RWPE2 (cell line): ENCODE measurements around the gene TLNRD1.

Experiments
- ATAC-seq: fragments of 200-7000 bp; cut with Tn5 transposase; 3 replicates; pipeline ENCODE4 v1.9.1; 2021; ENCODE audit warnings: low read depth
- DNase-seq: peaks from one replicate; pipeline ENCODE4 v3.0.0-alpha.2; 2020; ENCODE audit warnings: low spot score
- H3K27ac ChIP-seq: fragments of 450-650 bp; 2 replicates; pipeline ENCODE4 v1.5.1; 2017; ENCODE audit warnings: mild to moderate bottlenecking; ENCODE audit not compliant: poor library complexity, severe bottlenecking
- H3K27me3 ChIP-seq: fragments of 250-450 bp; sonication (Bioruptor Pico); 2 replicates; pipeline ENCODE4 v1.5.1; 2021; ENCODE audit warnings: mild to moderate bottlenecking, moderate library complexity; ENCODE audit not compliant: insufficient read depth, poor library complexity, severe bottlenecking
- H3K36me3 ChIP-seq: fragments of 250-450 bp; sonication (Bioruptor Pico); 2 replicates; pipeline ENCODE4 v1.5.1; 2020; ENCODE audit warnings: low read depth, mild to moderate bottlenecking, moderate library complexity
- H3K4me1 ChIP-seq: fragments of 250-450 bp; sonication (Bioruptor Pico); 2 replicates; pipeline ENCODE4 v1.5.1; 2021; ENCODE audit warnings: mild to moderate bottlenecking, moderate library complexity; ENCODE audit not compliant: insufficient read depth, poor library complexity, severe bottlenecking
- H3K4me3 ChIP-seq: fragments of 250-450 bp; sonication (Bioruptor Pico); 2 replicates; pipeline ENCODE4 v1.5.1; 2021; ENCODE audit warnings: mild to moderate bottlenecking, moderate library complexity; ENCODE audit not compliant: severe bottlenecking
- H3K9me3 ChIP-seq: fragments of 250-450 bp; sonication (Bioruptor Pico); 2 replicates; pipeline ENCODE4 v1.5.1; 2021; ENCODE audit warnings: mild to moderate bottlenecking, moderate library complexity; ENCODE audit not compliant: severe bottlenecking
- TF ChIP-seq, protein P1 (sequence below): fragments of 450-650 bp; IDR thresholded peaks from one replicate; pipeline ENCODE4 v1.5.1; 2017; ENCODE audit warnings: mild to moderate bottlenecking, moderate library complexity; ENCODE audit not compliant: poor library complexity, severe bottlenecking

TLNRD1 gene

DNA sequence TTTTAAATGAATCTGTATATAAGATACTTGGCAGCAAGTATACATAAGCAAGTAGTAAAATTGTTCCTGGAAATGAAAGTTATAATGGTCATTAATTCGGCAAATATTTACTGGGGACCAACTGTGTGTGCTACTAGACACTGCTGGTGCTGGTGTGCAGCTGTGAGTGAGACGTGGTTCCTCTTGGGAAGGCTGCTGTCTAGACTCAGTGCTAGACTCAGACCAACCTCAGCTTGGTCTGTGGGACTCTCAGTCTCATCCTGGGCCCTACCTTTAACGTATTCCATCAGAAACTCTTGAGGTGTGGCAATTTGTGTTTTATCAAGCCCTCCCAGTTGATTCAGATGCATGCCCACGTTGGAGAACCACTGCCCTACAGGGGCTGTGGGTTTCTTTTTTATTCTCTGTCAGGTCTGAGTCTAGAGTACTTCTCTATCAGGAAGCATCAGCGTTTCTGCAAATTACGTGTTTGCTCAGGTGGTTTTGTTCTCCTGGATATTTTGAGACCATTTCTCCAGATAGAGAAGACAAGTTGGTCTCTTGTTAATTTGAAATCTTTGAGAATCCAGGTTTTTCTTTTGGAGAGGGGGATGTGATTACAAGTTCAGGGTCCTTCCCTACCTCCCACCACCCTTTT is 6.8 kb downstream of the TLNRD1 start:
- H3K27me3 ChIP-seq: no peaks in the 10 kb centered on the region
- ATAC-seq (no peak), DNase-seq (no peak)
- H3K4me1 ChIP-seq: peaks cover 11% of the 10 kb centered on the region
- peaks cover 34% of the 10 kb centered on the region for H3K36me3 ChIP-seq
- TF ChIP-seq, protein P1, sequence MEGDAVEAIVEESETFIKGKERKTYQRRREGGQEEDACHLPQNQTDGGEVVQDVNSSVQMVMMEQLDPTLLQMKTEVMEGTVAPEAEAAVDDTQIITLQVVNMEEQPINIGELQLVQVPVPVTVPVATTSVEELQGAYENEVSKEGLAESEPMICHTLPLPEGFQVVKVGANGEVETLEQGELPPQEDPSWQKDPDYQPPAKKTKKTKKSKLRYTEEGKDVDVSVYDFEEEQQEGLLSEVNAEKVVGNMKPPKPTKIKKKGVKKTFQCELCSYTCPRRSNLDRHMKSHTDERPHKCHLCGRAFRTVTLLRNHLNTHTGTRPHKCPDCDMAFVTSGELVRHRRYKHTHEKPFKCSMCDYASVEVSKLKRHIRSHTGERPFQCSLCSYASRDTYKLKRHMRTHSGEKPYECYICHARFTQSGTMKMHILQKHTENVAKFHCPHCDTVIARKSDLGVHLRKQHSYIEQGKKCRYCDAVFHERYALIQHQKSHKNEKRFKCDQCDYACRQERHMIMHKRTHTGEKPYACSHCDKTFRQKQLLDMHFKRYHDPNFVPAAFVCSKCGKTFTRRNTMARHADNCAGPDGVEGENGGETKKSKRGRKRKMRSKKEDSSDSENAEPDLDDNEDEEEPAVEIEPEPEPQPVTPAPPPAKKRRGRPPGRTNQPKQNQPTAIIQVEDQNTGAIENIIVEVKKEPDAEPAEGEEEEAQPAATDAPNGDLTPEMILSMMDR: no peak
- H3K9me3 ChIP-seq: no peaks in the 10 kb centered on the region
- H3K4me3 ChIP-seq: no peak overlapping the region
- no peak overlapping the region for H3K27ac ChIP-seq

DNA sequence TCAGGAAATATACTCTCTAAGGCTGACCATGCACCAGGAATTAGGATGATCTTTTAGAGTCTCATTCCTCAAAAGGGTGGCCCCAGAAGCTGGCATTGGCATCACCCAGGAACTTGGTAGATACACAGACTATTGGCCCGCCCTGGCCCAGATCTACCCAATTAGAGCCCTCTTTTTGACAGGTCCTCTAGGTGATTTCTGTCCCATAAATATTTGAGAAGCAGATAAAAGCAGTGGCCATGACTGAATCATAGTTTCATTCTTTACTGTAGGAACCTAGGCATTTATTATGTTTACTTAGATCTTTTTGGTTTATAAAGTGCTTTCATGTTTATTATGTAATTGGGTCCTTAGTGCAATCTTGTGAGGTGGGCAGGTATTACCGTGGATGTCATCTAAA is 7.6 kb downstream of the TLNRD1 start:
- Histone ChIP-seq H3K27me3 (no peaks in the 10 kb centered on the region), H3K36me3 (peaks cover 28% of the 10 kb centered on the region), H3K9me3 (no peaks in the 10 kb centered on the region), H3K4me3 (no peak overlapping the region), H3K4me1 (peaks cover 8% of the 10 kb centered on the region), H3K27ac (no peak overlapping the region)
- ATAC-seq (0 out of 3 replicates have a peak, but pooled peaks have one; percentile 9), DNase-seq (no peak)
- TF ChIP-seq, protein P1: no peak

DNA sequence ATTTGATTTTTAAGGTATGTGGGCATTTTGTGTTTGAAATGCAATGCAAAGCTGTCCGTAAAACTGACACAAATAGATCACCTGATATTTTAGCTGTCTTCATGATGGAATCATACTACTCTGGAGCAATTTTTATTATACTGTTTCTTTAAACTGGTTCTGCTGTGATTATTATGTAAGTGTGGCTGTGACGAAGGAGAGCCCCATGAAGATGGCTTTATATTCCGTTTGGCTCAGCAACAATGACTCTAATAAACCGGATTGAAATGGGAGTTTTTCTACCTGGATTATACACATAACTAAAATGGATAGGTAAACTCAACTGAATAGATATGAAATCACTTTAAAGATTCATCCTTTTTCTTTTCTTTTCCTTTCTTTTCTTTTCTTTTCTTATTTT is 9.4 kb downstream of the TLNRD1 start:
- H3K4me3 ChIP-seq: no peak overlapping the region
- H3K4me1 ChIP-seq: no peaks in the 10 kb centered on the region
- TF ChIP-seq, protein P1: no peak
- H3K27me3 ChIP-seq: no peaks in the 10 kb centered on the region
- no peak for DNase-seq
- H3K9me3 ChIP-seq: no peaks in the 10 kb centered on the region
- no peak for ATAC-seq
- H3K36me3 ChIP-seq: peaks cover 10% of the 10 kb centered on the region
- H3K27ac ChIP-seq: no peak overlapping the region

DNA sequence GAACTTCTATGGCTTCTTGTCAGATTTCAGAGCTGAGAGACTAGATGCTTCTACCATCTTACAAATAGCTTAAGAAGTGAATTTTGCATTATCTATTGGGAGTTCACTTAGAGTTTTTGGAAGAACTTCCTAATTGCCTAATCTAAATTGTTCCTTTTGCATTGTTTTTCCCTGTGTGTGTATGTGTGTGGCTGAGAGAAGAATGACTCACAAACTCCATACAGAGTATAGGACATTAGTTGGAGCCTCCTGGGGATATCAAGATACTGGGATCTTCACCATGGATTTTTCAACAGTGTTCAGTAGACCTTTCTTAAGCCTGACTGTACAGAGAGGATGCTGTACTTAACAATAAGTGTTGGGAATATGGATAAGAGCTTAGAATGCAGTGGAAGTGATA is 10.9 kb downstream of the TLNRD1 start:
- ATAC-seq: 0 out of 3 replicates have a peak, but pooled peaks have one; percentile 24
- H3K4me3 ChIP-seq: no peak overlapping the region
- TF ChIP-seq, protein P1: no peak
- no peak overlapping the region for H3K27ac ChIP-seq
- H3K4me1 ChIP-seq: no peaks in the 10 kb centered on the region
- no peak for DNase-seq
- no peaks in the 10 kb centered on the region for H3K9me3 ChIP-seq
- no peaks in the 10 kb centered on the region for H3K27me3 ChIP-seq
- no peaks in the 10 kb centered on the region for H3K36me3 ChIP-seq

DNA sequence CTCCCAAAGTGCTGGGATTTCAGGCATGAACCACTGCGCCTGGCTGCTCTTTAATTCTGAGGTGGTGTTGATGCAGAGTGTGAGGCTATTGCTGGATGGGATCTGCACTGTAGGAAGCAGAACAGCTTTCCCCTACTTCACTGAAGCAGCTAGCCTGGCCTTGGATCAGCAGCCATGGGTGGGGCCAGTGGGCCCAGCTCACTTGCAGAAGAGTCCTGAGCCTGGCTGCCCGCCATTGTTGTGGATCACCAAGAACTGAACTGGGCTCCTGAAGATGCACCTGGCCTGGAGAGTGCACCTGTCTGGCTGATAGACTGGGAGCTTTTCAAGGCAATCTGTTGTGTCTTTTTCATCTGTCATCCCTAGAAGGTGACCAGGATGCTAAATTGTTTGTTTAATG is 11.9 kb downstream of the TLNRD1 start:
- no peak overlapping the region for H3K27ac ChIP-seq
- no peaks in the 10 kb centered on the region for H3K27me3 ChIP-seq
- ATAC-seq (no peak), DNase-seq (no peak)
- no peaks in the 10 kb centered on the region for H3K9me3 ChIP-seq
- H3K36me3 ChIP-seq: no peaks in the 10 kb centered on the region
- no peak overlapping the region for H3K4me3 ChIP-seq
- H3K4me1 ChIP-seq: no peaks in the 10 kb centered on the region
- TF ChIP-seq, protein P1: no peak
